H1 (cell line): Measurements from ENCODE around the gene SRMS.

ENCODE experiments used
- ATF2 ChIP-seq: IDR thresholded peaks from 2 replicates; pipeline ENCODE4 v1.6.1; 2012; ENCODE audit warnings: low read length, inconsistent platforms
- CREB1 ChIP-seq: IDR thresholded peaks from 2 replicates; pipeline ENCODE4 v1.6.1; 2012; ENCODE audit warnings: inconsistent platforms
- CTCF ChIP-seq, 3 experiments: IDR thresholded peaks; 1 replicate in 2 of 3; 2 replicates in 1 of 3; pipeline versions ENCODE4 v1.5.1 to v1.6.1; 2011; ENCODE audit warnings: low read length in 3 of 3, mild to moderate bottlenecking in 3 of 3, inconsistent platforms in 2 of 3, low read depth in 1 of 3, moderate library complexity in 1 of 3; ENCODE audit not compliant: insufficient read depth in 1 of 3; ENCODE audit errors: control extremely low read depth in 1 of 3
- EZH2 ChIP-seq: fragments of 200-600 bp; sonication (generic); IDR thresholded peaks from 2 replicates; pipeline ENCODE4 v1.7.1; 2012; ENCODE audit warnings: low read depth, mild to moderate bottlenecking, moderate library complexity, low read length, inconsistent platforms; ENCODE audit not compliant: severe bottlenecking
- JUN ChIP-seq: IDR thresholded peaks from 2 replicates; pipeline ENCODE4 v1.6.1; 2011; ENCODE audit warnings: low read depth, mild to moderate bottlenecking, improper control_type of control experiment, low read length
- POLR2AphosphoS5 ChIP-seq: IDR thresholded peaks from 2 replicates; pipeline ENCODE4 v1.6.1; 2011; ENCODE audit warnings: low read depth, low read length
- RBBP5 ChIP-seq: IDR thresholded peaks from 2 replicates; pipeline ENCODE4 v1.7.1; 2012; ENCODE audit warnings: low read depth, mild to moderate bottlenecking, inconsistent platforms, low read length, moderate library complexity, borderline replicate concordance
- RXRA ChIP-seq: IDR thresholded peaks from 2 replicates; pipeline ENCODE4 v1.6.1; 2011; ENCODE audit warnings: low read depth, mild to moderate bottlenecking, low read length, moderate library complexity; ENCODE audit not compliant: insufficient read depth
- SIN3A ChIP-seq, 2 experiments: IDR thresholded peaks in 1 of 2; conservative IDR thresholded peaks in 1 of 2; 2 replicates each; pipeline ENCODE4 v1.6.1; 2011 to 2012; ENCODE audit warnings: low read length in 2 of 2, improper control_type of control experiment in 1 of 2, low read depth in 1 of 2, mild to moderate bottlenecking in 1 of 2
- TAF1 ChIP-seq: IDR thresholded peaks from 2 replicates; pipeline ENCODE4 v1.6.1; 2011; ENCODE audit warnings: mild to moderate bottlenecking, low read depth, low read length

GRCh38 chr20:63568170-63568981 lies 20.8 kb upstream of the SRMS start:
- TF ChIP-seq ATF2 = no peak
- TF ChIP-seq TAF1 = no peak
- TF ChIP-seq SIN3A (conservative IDR thresholded peaks at IDR 0.05 in 1 of 2, IDR thresholded peaks at IDR 0.05 in 1 of 2; ENCODE audit: low read depth in 1 of 2, low read length in 2 of 2) = no peak
- no peak for TF ChIP-seq EZH2
- TF ChIP-seq CTCF (IDR thresholded peaks at IDR 0.05; ENCODE audit: control extremely low read depth in 1 of 3, insufficient read depth in 1 of 3, low read depth in 1 of 3, low read length in 3 of 3) = no peak
- TF ChIP-seq POLR2AphosphoS5 = no peak
- no peak for TF ChIP-seq JUN
- TF ChIP-seq CREB1 = no peak
- TF ChIP-seq RXRA = no peak
- TF ChIP-seq RBBP5 = no peak
